GM12875 (cell line): Measurements from ENCODE around the gene PSMC3.
A peak's percentile ranks its signal among the peaks of the same experiment; 100 is the strongest.

ENCODE experiments used
- H3K4me3 ChIP-seq: one replicate; pipeline ENCODE4 v1.5.1; 2011; ENCODE audit warnings: low read depth, low read length, control low read depth
- TF ChIP-seq, protein P1 (sequence below): IDR thresholded peaks from 2 replicates; pipeline ENCODE4 v1.5.1; 2011; ENCODE audit warnings: low read depth, mild to moderate bottlenecking, control low read depth, inconsistent platforms, low read length, moderate library complexity, borderline replicate concordance; ENCODE audit not compliant: insufficient read depth

PSMC3 gene

DNA sequence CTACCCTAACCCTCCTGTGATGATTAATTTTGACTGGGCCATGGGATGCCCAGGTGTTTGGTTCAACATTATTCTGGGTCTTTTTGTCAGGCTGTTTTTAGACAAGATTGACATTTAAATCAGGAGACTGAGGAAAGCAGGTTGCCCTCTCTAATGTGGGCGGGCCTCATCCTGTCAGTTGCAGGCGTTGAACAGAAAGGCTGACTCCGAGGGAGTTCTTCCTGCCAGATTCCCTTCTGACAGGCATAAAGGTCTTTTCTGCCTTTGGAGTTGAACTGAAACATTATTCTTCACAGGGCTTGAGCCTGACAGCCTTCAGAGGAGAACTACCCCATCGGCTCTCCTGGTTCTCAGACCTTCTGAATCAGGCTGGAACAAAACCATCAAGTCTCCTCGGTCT, 4.3 kb upstream of the PSMC3 start:
- TF ChIP-seq, protein P1, sequence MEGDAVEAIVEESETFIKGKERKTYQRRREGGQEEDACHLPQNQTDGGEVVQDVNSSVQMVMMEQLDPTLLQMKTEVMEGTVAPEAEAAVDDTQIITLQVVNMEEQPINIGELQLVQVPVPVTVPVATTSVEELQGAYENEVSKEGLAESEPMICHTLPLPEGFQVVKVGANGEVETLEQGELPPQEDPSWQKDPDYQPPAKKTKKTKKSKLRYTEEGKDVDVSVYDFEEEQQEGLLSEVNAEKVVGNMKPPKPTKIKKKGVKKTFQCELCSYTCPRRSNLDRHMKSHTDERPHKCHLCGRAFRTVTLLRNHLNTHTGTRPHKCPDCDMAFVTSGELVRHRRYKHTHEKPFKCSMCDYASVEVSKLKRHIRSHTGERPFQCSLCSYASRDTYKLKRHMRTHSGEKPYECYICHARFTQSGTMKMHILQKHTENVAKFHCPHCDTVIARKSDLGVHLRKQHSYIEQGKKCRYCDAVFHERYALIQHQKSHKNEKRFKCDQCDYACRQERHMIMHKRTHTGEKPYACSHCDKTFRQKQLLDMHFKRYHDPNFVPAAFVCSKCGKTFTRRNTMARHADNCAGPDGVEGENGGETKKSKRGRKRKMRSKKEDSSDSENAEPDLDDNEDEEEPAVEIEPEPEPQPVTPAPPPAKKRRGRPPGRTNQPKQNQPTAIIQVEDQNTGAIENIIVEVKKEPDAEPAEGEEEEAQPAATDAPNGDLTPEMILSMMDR, result no peak
- no peak overlapping the region for H3K4me3 ChIP-seq

DNA sequence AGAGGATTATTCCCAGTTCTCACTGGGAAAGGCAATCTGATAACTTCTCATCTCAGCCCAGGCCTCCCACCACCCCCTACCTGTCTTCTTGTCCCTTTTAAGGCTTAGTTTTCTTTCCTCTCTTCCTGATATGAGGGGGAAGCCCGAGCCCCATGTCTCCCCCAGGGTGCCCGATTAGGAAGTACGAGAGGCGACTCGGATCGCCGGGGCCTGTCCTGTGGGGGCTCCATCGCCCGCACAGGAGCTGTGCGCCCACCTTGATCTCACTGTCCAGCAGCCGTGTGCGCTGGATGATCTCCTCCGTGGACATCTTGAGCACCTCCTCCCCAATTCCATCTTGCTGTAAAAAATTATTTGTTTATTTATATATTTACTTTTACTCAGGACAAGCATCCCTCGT, 628 bp downstream of the PSMC3 start:
- peak overlapping the region; percentile 61 for H3K4me3 ChIP-seq
- TF ChIP-seq, protein P1, result no peak

DNA sequence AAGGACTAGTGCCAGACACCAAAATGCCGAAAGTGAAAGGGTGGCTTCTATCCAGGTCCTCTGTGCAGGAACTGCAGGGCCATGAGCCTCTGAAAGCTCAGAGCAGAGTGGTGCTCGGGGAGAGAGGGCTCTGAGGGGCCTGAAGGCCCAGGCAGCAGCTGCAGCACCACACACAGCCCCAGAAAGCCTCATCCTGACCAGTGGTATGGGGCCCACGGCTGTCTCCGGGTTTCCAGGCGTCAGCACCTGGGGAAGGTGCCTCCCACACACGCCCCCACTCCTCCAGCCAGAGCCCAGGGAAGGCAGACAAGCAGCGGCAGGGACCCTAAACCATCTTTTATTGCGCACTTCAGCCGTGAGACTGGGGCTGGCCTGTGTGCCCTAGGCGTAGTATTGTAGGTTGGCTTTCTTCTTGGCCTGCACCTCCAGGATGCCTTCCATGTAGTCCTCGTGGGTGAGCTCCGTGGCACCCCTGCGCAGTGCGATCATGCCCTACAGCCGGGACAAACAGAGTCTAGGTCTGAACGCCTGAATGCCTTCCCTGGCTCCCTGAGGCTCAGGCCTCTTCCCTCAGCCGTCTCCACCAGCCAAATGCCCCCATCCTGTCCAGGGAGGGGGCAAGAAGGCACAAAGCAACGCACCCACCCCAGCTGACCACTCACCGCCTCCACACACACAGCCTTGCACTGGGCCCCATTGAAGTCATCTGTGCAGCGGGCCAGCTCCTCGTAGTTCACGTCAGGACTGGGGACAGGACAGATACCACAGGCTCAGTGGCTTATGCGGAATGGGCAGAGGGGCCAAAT, 7.6 kb downstream of the PSMC3 start:
- TF ChIP-seq, protein P1, result no peak
- no peak overlapping the region for H3K4me3 ChIP-seq

DNA sequence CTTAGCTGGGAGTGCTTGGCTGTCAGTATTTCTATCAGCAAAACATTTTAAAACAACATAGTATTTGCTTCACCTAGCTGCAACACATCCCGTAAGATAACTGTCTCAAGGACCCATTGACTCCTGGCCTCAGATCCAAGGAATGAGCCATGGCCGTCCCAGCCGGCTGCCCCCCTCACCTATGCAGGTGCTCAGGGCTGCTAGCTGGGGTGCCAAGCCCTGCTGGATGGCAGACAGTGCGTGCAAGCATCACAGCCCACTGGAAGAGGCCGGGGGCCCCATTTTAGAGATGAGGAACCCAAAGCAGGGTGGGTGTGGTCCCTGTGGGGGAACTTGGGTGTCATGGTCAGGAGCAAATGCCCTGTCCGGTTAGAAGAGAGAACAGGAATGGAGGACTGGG, 8.5 kb downstream of the PSMC3 start:
- no peak overlapping the region for H3K4me3 ChIP-seq
- TF ChIP-seq, protein P1, result no peak

- TF ChIP-seq, protein P1, result no peak
- no peak overlapping the region for H3K4me3 ChIP-seq
These were observed 10.2 kb downstream of the PSMC3 start for GRCh38 chr11:47415949-47416472.

- TF ChIP-seq, protein P1, result no peak
- no peak overlapping the region for H3K4me3 ChIP-seq
These were observed 11.0 kb downstream of the PSMC3 start for GRCh38 chr11:47415091-47415854.
